ENCODE data around the gene FAM120A. TPM values are rescaled to one million over a fixed set of nuclear protein-coding genes. Genes with fewer than 3 reads are reported as not detected.

FAM120A gene
- total and polyA plus RNA-seq, 2 of the 13 experiments (the other 11 are each of a cell fraction or from before 2014, with no cell fraction given), result 41.3 to 44.4 TPM

- TF ChIP-seq PBX3 (CRISPR knock-in tag; IDR thresholded peaks at IDR 0.05; ENCODE audit: borderline replicate concordance) (0 out of 2 replicates have a peak, but pooled peaks have one; percentile 42), ZBTB1 (CRISPR knock-in tag; IDR thresholded peaks at IDR 0.05; ENCODE audit: borderline replicate concordance) (no peak), ZNF451 (CRISPR knock-in tag; IDR thresholded peaks at IDR 0.05) (peak; percentile 65), ZNF619 (CRISPR knock-in tag; IDR thresholded peaks at IDR 0.05) (0 out of 2 replicates have a peak, but pooled peaks have one; percentile 46), PHF20 (CRISPR knock-in tag; IDR thresholded peaks at IDR 0.05) (peak; percentile 42; the same call in 1 of the 2 replicates), ZNF383 (CRISPR knock-in tag; IDR thresholded peaks at IDR 0.05; ENCODE audit: borderline replicate concordance) (no peak), PLSCR1 (CRISPR knock-in tag; IDR thresholded peaks at IDR 0.05; ENCODE audit: borderline replicate concordance) (no peak; the same call in 1 of the 2 replicates), HNRNPK (IDR thresholded peaks at IDR 0.05; ENCODE audit: low read depth, low read length, poor library complexity, severe bottlenecking) (no peak), IKZF4 (CRISPR knock-in tag; IDR thresholded peaks at IDR 0.05; ENCODE audit: borderline replicate concordance, low read depth, not compliant biosample characterization) (no peak), SRF (IDR thresholded peaks at IDR 0.05; ENCODE audit: low read depth, low read length) (no peak), ZNF232 (CRISPR knock-in tag; IDR thresholded peaks at IDR 0.05; ENCODE audit: borderline replicate concordance) (0 out of 2 replicates have a peak, but pooled peaks have one; percentile 52), SALL1 (CRISPR knock-in tag; IDR thresholded peaks at IDR 0.05) (peak; percentile 60; the same call in 1 of the 2 replicates), AHR (CRISPR knock-in tag; IDR thresholded peaks at IDR 0.05) (no peak), YEATS2 (CRISPR knock-in tag; IDR thresholded peaks at IDR 0.05; ENCODE audit: borderline replicate concordance) (no peak), ZFP36L2 (CRISPR knock-in tag; IDR thresholded peaks at IDR 0.05) (no peak), ZNF143 (CRISPR knock-in tag; IDR thresholded peaks at IDR 0.05) (no peak), NFAT5 (CRISPR knock-in tag; IDR thresholded peaks at IDR 0.05) (peak; percentile 71; the same call in 1 of the 2 replicates), MED1 (CRISPR knock-in tag; IDR thresholded peaks at IDR 0.05) (peak; percentile 34; the same call in 1 of the 2 replicates), RXRB (CRISPR knock-in tag; IDR thresholded peaks at IDR 0.05; ENCODE audit: borderline replicate concordance) (no peak)
These were observed at the start of gene FAM120A (continued) for GRCh38 chr9:93450945-93451815.

All from HepG2 (cell line).